Measurements from ENCODE around the gene CAMKK1. TPM values are rescaled to one million over a fixed set of nuclear protein-coding genes. Genes with fewer than 3 reads are reported as not detected.
A peak's percentile ranks its signal among the peaks of the same experiment; 100 is the strongest.

CAMKK1 gene
- total RNA-seq, 1 experiment from 2014 or later, result 0.07 TPM

GRCh38 chr17:3817851-3818605 lies 74.8 kb downstream of the CAMKK1 start:
- Histone ChIP-seq H3K36me3 (ENCODE audit: insufficient read depth, low read length) (peaks cover 43% of the 10 kb centered on the region; the same call in 1 of the 2 replicates), H3K4me3 (ENCODE audit: low read length) (no peak overlapping the region)

GRCh38 chr17:3815925-3816324 lies 76.9 kb downstream of the CAMKK1 start:
- no peaks in the 10 kb centered on the region for H3K9me2 ChIP-seq (replicated peaks; ENCODE audit: insufficient read depth, low read length)
- no peaks in the 10 kb centered on the region for H3K27me3 ChIP-seq (ENCODE audit: low read length)
- H3K9me3 ChIP-seq (ENCODE audit: low read length), result no peaks in the 10 kb centered on the region
- 0 out of 2 replicates have a peak overlapping the region, but pooled peaks have one; percentile 55 for H3K27ac ChIP-seq (ENCODE audit: low read length)
- no peaks in the 10 kb centered on the region for H4K20me1 ChIP-seq (ENCODE audit: insufficient read depth, low read depth, low read length)
- H3K4me1 ChIP-seq (ENCODE audit: low read length), result peaks cover 22% of the 10 kb centered on the region
- no peak for DNase-seq
- H3K4me2 ChIP-seq (ENCODE audit: low read depth, low read length, poor library complexity, severe bottlenecking), result no peak overlapping the region
- no peak overlapping the region for H3K9ac ChIP-seq (ENCODE audit: low read length)
- H2AFZ ChIP-seq (ENCODE audit: low read length), result no peak overlapping the region
- no peaks in the 10 kb centered on the region for H3K79me2 ChIP-seq (ENCODE audit: low read length)
- no peak overlapping the region for H3K4me3 ChIP-seq (ENCODE audit: low read length)
- peaks cover 35% of the 10 kb centered on the region; the same call in 1 of the 2 replicates for H3K36me3 ChIP-seq (ENCODE audit: insufficient read depth, low read length)

More at GRCh38 chr17:3817851-3818605, 74.8 kb downstream of the CAMKK1 start:
- no peaks in the 10 kb centered on the region for H3K9me3 ChIP-seq (ENCODE audit: low read length)
- H4K20me1 ChIP-seq (ENCODE audit: insufficient read depth, low read depth, low read length), result no peaks in the 10 kb centered on the region
- H3K4me1 ChIP-seq (ENCODE audit: low read length), result peaks cover 22% of the 10 kb centered on the region
- H2AFZ ChIP-seq (ENCODE audit: low read length), result no peak overlapping the region
- no peaks in the 10 kb centered on the region for H3K27me3 ChIP-seq (ENCODE audit: low read length)
- no peak overlapping the region for H3K9ac ChIP-seq (ENCODE audit: low read length)
- H3K79me2 ChIP-seq (ENCODE audit: low read length), result no peaks in the 10 kb centered on the region
- no peak for DNase-seq
- H3K4me2 ChIP-seq (ENCODE audit: low read depth, low read length, poor library complexity, severe bottlenecking), result no peak overlapping the region
- H3K9me2 ChIP-seq (replicated peaks; ENCODE audit: insufficient read depth, low read length), result no peaks in the 10 kb centered on the region
- no peak overlapping the region for H3K27ac ChIP-seq (ENCODE audit: low read length)

GRCh38 chr17:3815122-3815521 lies 77.7 kb downstream of the CAMKK1 start:
- Histone ChIP-seq H3K4me1 (ENCODE audit: low read length) (peaks cover 30% of the 10 kb centered on the region), H3K9me2 (replicated peaks; ENCODE audit: insufficient read depth, low read length) (no peaks in the 10 kb centered on the region), H3K36me3 (ENCODE audit: insufficient read depth, low read length) (peaks cover 35% of the 10 kb centered on the region; the same call in 1 of the 2 replicates), H3K4me2 (ENCODE audit: low read depth, low read length, poor library complexity, severe bottlenecking) (no peak overlapping the region), H3K27ac (ENCODE audit: low read length) (no peak overlapping the region), H3K9ac (ENCODE audit: low read length) (no peak overlapping the region), H2AFZ (ENCODE audit: low read length) (no peak overlapping the region), H3K4me3 (ENCODE audit: low read length) (no peak overlapping the region), H3K27me3 (ENCODE audit: low read length) (no peaks in the 10 kb centered on the region), H3K79me2 (ENCODE audit: low read length) (no peaks in the 10 kb centered on the region), H4K20me1 (ENCODE audit: insufficient read depth, low read depth, low read length) (no peaks in the 10 kb centered on the region), H3K9me3 (ENCODE audit: low read length) (no peaks in the 10 kb centered on the region)
- DNase-seq, result no peak

GRCh38 chr17:3814361-3814760 lies 78.5 kb downstream of the CAMKK1 start:
- no peaks in the 10 kb centered on the region for H4K20me1 ChIP-seq (ENCODE audit: insufficient read depth, low read depth, low read length)
- peaks cover 31% of the 10 kb centered on the region for H3K4me1 ChIP-seq (ENCODE audit: low read length)
- peaks cover 35% of the 10 kb centered on the region; the same call in 1 of the 2 replicates for H3K36me3 ChIP-seq (ENCODE audit: insufficient read depth, low read length)
- H3K9me2 ChIP-seq (replicated peaks; ENCODE audit: insufficient read depth, low read length), result no peaks in the 10 kb centered on the region
- no peak overlapping the region for H3K9ac ChIP-seq (ENCODE audit: low read length)
- no peak overlapping the region for H3K4me3 ChIP-seq (ENCODE audit: low read length)
- H3K9me3 ChIP-seq (ENCODE audit: low read length), result no peaks in the 10 kb centered on the region
- no peaks in the 10 kb centered on the region for H3K27me3 ChIP-seq (ENCODE audit: low read length)
- H3K79me2 ChIP-seq (ENCODE audit: low read length), result no peaks in the 10 kb centered on the region
- no peak overlapping the region for H3K27ac ChIP-seq (ENCODE audit: low read length)
- no peak for DNase-seq
- H3K4me2 ChIP-seq (ENCODE audit: low read depth, low read length, poor library complexity, severe bottlenecking), result no peak overlapping the region
- H2AFZ ChIP-seq (ENCODE audit: low read length), result no peak overlapping the region

GRCh38 chr17:3813171-3813570 lies 79.7 kb downstream of the CAMKK1 start:
- Histone ChIP-seq H3K4me3 (ENCODE audit: low read length) (no peak overlapping the region), H3K4me2 (ENCODE audit: low read depth, low read length, poor library complexity, severe bottlenecking) (no peak overlapping the region), H3K9me3 (ENCODE audit: low read length) (no peaks in the 10 kb centered on the region), H4K20me1 (ENCODE audit: insufficient read depth, low read depth, low read length) (no peaks in the 10 kb centered on the region), H3K36me3 (ENCODE audit: insufficient read depth, low read length) (peaks cover 28% of the 10 kb centered on the region; the same call in 1 of the 2 replicates), H3K4me1 (ENCODE audit: low read length) (peaks cover 31% of the 10 kb centered on the region), H3K79me2 (ENCODE audit: low read length) (no peaks in the 10 kb centered on the region), H3K27ac (ENCODE audit: low read length) (no peak overlapping the region), H3K9me2 (replicated peaks; ENCODE audit: insufficient read depth, low read length) (no peaks in the 10 kb centered on the region), H2AFZ (ENCODE audit: low read length) (no peak overlapping the region), H3K27me3 (ENCODE audit: low read length) (no peaks in the 10 kb centered on the region), H3K9ac (ENCODE audit: low read length) (no peak overlapping the region)
- DNase-seq, result no peak

GRCh38 chr17:3812771-3813170 lies 80.1 kb downstream of the CAMKK1 start:
- no peak for DNase-seq
- Histone ChIP-seq H3K4me2 (ENCODE audit: low read depth, low read length, poor library complexity, severe bottlenecking) (no peak overlapping the region), H3K4me1 (ENCODE audit: low read length) (peaks cover 31% of the 10 kb centered on the region), H2AFZ (ENCODE audit: low read length) (no peak overlapping the region), H4K20me1 (ENCODE audit: insufficient read depth, low read depth, low read length) (no peaks in the 10 kb centered on the region), H3K9me3 (ENCODE audit: low read length) (no peaks in the 10 kb centered on the region), H3K9me2 (replicated peaks; ENCODE audit: insufficient read depth, low read length) (no peaks in the 10 kb centered on the region), H3K27ac (ENCODE audit: low read length) (no peak overlapping the region), H3K79me2 (ENCODE audit: low read length) (no peaks in the 10 kb centered on the region), H3K9ac (ENCODE audit: low read length) (no peak overlapping the region), H3K4me3 (ENCODE audit: low read length) (no peak overlapping the region), H3K36me3 (ENCODE audit: insufficient read depth, low read length) (peaks cover 25% of the 10 kb centered on the region; the same call in 1 of the 2 replicates), H3K27me3 (ENCODE audit: low read length) (no peaks in the 10 kb centered on the region)

- Histone ChIP-seq H2AFZ (ENCODE audit: low read length) (no peak overlapping the region), H3K4me3 (ENCODE audit: low read length) (no peak overlapping the region), H3K27me3 (ENCODE audit: low read length) (no peaks in the 10 kb centered on the region), H3K9me2 (replicated peaks; ENCODE audit: insufficient read depth, low read length) (no peaks in the 10 kb centered on the region), H3K9me3 (ENCODE audit: low read length) (no peaks in the 10 kb centered on the region), H4K20me1 (ENCODE audit: insufficient read depth, low read depth, low read length) (no peaks in the 10 kb centered on the region), H3K4me2 (ENCODE audit: low read depth, low read length, poor library complexity, severe bottlenecking) (no peak overlapping the region), H3K27ac (ENCODE audit: low read length) (no peak overlapping the region), H3K9ac (ENCODE audit: low read length) (no peak overlapping the region), H3K36me3 (ENCODE audit: insufficient read depth, low read length) (peaks cover 21% of the 10 kb centered on the region; the same call in 1 of the 2 replicates), H3K4me1 (ENCODE audit: low read length) (peaks cover 28% of the 10 kb centered on the region), H3K79me2 (ENCODE audit: low read length) (no peaks in the 10 kb centered on the region)
- no peak for DNase-seq
These were observed 80.6 kb downstream of the CAMKK1 start for GRCh38 chr17:3812284-3812683.
